SW480 (cell line): ENCODE data around the gene PFAS.
"Not testable (repeated sequence)": the region's sequence is repeated elsewhere in the genome, so short reads cannot be mapped to it uniquely, and the experiment has no call there.

Experiments
- DNase-seq: peaks from one replicate; pipeline ENCODE4 v3.0.0-alpha.2; 2016; ENCODE audit warnings: low spot score

PFAS gene

GRCh38 chr17:8248751-8249607, at the start of gene PFAS:
PFAS (plus strand) TSS chr17:8249289; CDS start chr17:8253938, 4,649 bp downstream.
- DNase-seq, result peak; percentile 96

- DNase-seq, result no peak
Measured at GRCh38 chr17:8204761-8205555, 44.1 kb upstream of the PFAS start.

- no peak for DNase-seq
Measured at GRCh38 chr17:8206536-8206935, 42.6 kb upstream of the PFAS start.

- peak; percentile 95 for DNase-seq
Measured at GRCh38 chr17:8209907-8210760, 39.0 kb upstream of the PFAS start, which contains the start of gene AURKB. AURKB (minus strand) TSS chr17:8210575; CDS start chr17:8210224, 351 bp downstream.

GRCh38 chr17:8210761-8211458, 38.2 kb upstream of the PFAS start:
- no peak for DNase-seq

GRCh38 chr17:8212312-8213180, 36.5 kb upstream of the PFAS start:
- no peak for DNase-seq

- DNase-seq, result not testable (repeated sequence)
Measured at GRCh38 chr17:8214000-8214399, 35.1 kb upstream of the PFAS start.

GRCh38 chr17:8220783-8221662, 28.1 kb upstream of the PFAS start:
- DNase-seq, result peak; percentile 92

GRCh38 chr17:8221663-8222379, 27.3 kb upstream of the PFAS start:
- DNase-seq, result peak; percentile 91

GRCh38 chr17:8222380-8222629, 26.8 kb upstream of the PFAS start:
- DNase-seq, result peak; percentile 94

GRCh38 chr17:8222630-8223355, 26.3 kb upstream of the PFAS start:
- peak; percentile 94 for DNase-seq

- DNase-seq, result peak; percentile 90
Measured at GRCh38 chr17:8223356-8224126, 25.5 kb upstream of the PFAS start.

GRCh38 chr17:8224891-8225812, 23.9 kb upstream of the PFAS start:
- no peak for DNase-seq

- DNase-seq, result peak; percentile 71
Measured at GRCh38 chr17:8225813-8226535, 23.1 kb upstream of the PFAS start.

GRCh38 chr17:8226536-8227237, 22.4 kb upstream of the PFAS start:
- peak; percentile 94 for DNase-seq
